Measurements from ENCODE around the gene LPAR3.

Gene LPAR3

DNA sequence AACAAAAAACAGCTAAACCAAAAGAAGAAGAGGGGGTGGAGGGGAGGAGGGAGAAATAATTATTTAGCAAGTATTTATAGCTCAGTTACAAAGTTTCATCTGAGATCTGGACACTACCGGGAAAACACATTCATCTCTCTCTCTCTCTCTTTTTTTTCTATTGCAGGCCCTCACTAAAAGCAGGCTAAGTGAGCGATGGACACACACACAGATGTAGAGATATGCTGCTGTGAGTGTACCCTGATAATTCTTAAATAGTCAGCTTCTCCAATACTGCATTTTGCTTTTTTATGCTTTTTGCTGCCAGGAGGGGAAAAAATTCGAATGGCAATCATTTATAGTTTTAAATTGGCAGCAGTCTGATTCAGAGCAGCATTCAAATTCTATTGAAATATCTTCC is 65.0 kb downstream of the LPAR3 start:
- no peak for DNase-seq (ENCODE audit: low spot score)

DNA sequence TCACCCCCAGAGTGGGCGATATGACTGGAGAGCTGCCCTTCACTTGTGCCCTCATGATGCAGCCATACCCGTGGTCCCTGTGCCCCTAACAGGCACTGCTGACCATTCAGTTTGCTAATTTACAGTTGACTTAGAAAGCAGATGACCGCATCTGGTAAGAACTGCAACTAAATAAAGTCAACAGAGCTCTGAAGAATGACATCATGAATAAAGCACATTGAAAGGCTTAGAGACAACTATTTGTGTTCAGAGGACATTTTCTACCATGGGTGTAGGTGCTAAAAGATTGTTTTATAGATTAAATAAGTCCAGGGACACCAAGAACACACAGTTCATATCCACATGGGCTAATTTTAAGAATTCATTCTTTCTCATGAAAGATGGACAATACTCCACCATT is 65.5 kb downstream of the LPAR3 start:
- DNase-seq (ENCODE audit: low spot score) = no peak

DNA sequence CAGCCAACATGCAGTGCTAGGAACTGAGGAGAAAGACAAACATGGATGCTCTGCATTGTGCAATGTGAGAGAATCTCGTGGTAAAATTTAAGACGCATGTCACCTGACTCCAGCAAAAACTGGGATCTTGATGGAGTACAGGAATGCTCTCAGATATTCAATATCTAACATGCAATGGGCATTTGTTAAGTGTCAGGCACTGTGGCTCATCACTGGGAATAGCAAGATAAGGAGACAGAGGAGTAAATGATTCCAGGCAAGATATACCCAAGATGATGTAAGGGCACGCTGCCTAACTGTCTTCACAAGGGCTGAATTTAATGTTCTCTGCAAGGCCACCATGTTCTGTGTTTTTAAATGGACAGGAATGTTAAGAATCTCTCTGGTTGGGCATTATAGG is 67.8 kb downstream of the LPAR3 start:
- no peak for DNase-seq (ENCODE audit: low spot score)

DNA sequence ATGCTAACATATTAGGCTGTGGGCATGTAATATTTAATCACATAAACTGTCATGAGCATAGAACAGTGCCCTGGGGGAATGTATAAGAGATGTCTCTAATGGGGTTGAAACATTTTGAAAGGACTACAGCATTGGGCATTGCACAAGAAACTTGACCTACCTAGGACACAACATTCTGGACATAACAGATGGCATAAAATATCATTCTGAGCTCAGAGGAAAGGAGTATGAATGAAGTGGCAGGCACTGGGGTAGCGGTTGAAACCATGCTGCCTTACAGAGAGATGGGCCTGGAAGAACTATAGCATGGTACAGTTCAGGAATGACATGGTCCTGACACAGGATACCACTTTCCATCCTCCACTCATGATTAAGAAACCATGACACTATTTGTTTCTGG is 69.0 kb downstream of the LPAR3 start:
- no peak for DNase-seq (ENCODE audit: low spot score)

DNA sequence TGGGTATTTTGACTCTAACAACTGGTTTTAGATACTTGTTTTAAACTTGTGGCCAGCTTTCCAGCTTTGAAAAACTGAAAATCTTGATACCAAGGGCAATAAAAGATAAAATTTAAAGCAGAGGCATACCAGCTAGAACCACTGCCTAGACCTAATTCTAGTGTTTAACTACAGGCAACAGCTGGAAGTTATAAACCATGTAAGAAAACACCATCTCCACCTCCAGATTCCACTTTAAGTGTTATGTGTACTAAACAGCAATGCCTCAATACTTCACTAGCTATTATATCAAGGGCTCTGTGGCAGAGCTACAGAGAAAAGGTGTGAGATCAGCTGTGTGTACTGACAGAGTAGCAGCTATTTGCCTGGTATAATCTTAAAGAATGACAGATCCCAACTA is 69.5 kb downstream of the LPAR3 start:
- DNase-seq (ENCODE audit: low spot score) = no peak

DNA sequence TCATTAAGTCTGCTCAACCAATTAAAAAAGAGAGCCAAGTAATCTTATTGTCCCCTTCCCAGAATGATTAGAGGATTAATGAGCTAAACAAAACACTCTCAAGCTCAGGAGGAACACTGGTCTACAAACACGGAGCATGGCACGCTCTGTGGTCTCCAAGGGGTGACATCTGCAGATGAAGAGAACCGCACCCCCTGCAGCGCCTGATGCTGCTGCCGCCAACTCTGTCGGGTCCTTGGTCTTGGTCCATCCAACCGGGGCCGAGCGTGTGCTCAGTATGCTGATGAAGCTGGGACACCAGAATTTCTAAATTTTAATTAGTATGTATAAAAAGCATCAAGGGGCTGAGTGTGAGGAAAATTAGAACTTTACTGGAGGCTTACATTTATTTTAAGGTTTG is 82.7 kb downstream of the LPAR3 start:
- no peak for DNase-seq (ENCODE audit: low spot score)

DNA sequence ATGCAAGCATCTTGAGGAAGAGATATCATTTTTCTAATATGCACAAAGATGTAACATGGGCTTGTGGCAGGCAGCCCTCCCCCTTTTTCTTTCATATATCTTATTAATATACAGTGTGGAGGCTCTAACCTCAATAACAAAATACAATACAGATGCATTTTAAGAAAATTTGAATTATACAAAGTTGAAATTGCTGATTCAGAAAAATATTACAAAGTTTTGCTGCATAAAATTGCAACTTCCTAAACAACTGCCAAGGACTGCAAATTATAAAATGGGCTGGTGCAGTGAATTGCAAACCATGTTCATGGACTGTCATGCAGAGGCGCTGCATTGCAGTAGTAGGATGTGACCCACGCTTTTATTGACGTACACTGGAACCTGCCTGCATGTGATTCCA is 84.0 kb downstream of the LPAR3 start:
- no peak for DNase-seq (ENCODE audit: low spot score)

DNA sequence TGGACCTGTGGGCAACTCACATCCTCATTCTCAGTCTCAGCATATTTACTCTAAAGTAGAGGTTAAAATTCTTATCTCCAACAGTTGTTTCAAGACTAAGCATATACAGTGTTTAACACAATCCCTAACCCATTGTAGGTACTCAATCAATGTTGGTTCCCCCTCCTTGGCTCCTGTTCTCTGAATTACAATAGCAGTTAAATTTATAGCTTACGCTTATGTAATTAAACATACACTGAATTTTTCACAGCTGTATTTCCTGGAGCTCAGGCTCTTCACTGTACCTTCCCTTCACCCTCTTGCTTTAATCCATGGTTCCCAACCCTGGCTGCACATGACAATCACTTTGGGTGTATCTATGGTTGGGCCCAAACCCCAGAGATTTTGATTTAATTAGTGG is 89.4 kb downstream of the LPAR3 start:
- DNase-seq (ENCODE audit: low spot score) = no peak

DNA sequence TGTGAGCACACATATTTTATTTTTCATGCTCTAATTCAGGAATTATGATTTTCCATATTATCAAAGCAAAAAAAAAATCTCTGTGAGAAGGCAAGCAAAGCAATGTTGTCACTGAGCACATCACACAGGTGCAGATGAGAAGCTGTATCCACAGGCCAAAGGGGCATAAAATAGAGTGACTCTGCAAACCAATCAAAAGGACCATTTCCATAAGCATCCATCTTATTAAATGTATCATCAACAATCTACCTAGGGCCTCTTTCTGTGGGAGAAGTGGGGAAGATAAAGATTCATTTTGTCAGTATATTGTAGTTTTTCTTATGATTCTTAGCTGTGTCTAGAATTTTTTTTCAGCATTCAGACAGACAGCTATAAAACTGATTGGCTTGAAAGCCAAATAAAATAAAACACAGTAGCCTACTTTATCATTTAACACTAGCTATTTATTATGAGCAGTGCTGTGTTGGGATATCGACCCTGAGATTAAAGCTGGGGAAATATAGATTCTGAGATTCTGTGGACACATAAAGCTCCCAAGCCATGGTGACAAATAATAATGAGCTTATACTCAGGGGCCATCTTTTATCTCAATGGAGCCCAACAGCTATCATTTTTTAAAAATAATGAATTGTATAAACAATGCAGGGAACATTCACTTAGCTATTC is 90.3 kb downstream of the LPAR3 start:
- no peak for DNase-seq (ENCODE audit: low spot score)

DNA sequence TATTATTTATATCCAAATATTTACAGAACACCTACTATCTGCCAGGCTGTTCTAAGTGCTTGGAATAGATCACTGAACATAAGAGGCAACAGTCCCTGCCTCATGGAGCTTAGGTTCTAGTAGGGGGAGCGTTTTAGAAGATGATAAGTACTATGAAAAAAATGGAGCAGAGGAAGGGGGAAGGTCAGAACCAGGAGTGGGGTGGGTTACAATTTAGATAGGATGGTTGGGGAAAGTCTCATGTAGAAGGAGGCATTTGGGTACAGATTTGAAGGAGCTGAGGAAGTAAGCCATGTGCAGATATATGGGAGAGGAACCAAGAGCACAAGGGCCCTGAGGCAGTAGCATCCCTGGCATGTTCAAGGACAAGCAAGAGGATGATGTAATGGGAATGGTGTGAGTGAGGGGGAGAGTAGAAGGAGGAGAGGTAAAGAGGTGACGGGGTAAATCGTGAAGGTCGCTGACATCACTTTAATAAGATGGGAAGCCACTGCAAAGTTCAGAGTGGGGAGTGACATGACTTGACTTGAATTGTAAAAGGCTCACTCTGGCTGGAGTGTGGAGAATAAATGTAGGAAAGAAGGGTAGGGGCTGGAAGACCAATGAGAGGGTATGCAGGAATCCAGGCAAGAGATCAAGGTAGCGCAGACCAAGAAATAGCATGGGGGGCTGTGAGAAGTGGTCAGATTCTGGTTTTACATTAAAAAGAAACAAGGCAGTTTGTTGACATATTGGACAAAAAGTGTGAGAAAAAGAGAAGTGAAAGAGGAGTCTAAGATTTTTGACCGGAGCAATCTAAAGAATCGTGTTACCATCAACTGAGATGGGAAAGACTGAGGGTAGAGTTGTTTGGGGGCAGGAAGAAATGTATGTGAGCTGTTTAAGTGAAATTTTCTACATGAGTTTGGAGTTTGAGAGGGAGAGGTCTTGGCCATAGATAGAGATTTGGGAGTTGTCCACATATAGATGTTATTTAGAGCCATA is 92.6 kb downstream of the LPAR3 start:
- DNase-seq (ENCODE audit: low spot score) = no peak

DNA sequence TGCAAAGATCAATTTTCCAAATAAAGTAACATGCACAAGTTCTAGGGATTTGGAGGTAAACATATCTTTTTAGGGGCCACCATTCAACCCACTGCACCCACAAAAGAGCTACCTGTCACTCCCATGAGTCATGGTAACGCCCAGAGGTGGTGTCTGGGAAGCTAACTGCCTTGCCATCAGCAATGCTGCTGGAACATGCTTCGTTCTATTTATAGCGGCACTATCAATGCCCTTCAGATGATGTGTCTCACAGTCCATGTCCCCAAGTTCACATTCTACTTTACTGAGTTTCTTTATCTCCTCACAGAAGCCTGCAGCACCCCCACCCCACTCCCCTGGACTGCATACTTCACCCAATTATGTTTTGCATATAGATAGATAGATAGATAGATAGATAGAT is 95.4 kb downstream of the LPAR3 start:
- no peak for DNase-seq (ENCODE audit: low spot score)

DNA sequence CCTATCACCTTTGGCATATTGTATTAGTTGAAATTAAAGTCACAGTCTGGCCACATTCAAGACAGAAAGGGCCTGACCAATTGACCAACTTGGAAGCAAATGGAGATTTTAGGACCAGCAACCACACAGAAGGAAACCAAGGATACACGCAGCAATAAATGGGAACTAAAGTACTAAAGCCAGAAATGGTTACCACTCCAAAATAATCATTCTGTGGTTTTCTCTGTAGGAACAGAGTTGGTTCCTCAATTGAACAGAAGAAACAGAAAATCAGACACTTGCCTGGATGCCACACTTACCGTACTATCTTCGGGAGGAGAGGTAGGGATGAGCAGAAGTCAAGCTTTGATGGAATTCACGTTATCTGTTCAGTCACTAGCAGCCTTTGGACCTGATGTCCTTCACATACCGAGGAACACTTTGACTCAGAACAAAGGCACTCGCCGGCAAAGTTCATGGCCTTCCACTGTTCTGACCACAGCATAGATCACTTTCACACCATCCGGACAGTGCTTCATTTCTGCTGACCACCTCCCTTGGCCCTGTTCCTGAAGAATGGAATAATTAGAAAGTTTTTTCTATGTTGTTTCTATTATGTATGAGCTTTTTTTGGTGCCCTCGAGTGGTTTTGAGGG is 96.9 kb downstream of the LPAR3 start:
- no peak for DNase-seq (ENCODE audit: low spot score)

DNA sequence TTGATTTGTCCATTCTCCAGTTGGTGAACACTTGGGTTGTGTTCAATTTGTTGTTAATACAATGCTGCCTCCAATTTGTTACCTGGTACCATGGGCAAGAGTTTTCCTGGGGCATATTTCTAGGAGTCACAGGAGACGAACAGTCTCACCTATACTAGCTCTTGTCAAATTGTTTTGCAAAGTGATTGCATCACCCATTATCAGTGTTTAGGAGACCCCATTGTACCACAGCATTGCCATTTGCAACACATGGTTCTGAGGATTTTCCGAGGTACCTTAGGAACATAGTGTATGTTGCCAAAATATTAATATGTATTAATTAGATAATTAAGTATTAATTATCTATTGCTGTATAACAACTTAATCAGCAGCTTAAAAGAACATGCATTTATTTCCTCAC is 97.8 kb downstream of the LPAR3 start:
- DNase-seq (ENCODE audit: low spot score) = no peak

DNA sequence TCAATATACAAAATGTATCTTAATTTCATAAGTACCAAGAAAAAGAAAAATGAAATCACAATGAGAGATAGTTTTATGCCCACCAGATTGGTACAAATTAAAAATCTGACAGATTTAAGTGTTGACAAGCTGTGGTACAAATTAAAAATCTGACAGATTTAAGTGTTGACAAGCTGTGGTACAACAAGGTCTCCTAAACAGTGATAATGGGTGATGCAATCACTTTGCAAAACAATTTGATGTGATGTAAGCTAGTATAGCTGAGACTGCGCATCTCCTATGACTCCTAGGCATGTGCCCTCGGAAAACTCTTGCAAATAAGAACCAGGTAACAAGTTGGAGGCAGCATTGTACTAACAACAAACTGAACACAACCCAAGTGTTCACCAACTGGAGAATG is 100.6 kb downstream of the LPAR3 start:
- DNase-seq (ENCODE audit: low spot score) = no peak

DNA sequence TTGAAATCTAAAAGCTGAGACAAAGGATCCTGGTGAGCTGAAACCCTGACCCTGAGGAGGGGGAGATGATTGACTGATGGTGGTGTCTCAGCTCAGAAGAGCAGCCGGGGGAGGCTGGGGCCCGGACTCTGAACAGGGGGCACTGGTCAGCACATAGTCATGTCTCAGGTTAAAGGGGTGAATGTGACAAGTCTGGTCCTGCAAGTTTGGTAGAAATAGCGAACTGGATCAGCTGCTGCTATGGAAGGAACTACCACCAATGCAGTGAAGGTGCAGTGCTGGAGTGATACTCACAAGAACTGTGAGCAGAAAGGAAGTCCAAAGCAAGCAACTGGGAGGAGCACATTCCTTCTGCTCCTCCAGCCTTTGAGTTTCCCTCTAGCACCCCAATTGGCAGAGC is 104.0 kb downstream of the LPAR3 start:
- no peak for DNase-seq (ENCODE audit: low spot score)

DNA sequence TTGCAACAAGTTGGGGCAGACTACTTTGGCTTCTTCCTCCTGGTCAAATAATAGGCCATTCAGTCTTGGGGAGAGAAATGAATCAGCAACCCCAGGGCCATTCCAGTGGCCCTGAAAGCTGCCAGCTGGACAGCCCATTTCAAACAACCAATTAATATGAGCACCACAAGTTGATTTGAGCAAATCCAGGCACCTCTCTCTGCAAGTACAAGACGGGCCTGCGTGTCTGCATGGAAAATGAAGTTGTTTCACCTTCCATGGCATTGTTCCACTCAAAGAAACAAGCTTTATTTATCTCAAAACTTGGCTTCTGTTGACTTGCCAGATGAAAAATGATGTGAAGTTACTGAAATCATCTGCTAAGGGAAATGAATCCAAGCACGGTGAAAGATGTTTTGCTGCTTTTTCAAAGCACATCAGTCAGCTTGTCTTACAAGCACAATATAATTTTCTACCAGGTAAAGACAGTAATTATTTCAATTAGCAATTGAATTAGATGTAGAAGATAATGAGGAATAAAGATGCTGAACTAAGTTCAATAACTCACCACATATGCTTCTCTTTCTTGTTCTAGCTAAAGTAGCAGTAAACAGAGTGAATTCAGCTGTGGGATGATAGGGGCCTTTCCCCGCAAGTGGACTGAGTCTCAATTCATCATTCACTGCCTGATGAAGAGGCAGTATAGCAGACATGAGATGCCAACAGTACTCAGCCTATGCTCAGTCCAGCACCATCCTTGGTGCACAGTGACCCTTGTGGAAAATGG is 107.6 kb downstream of the LPAR3 start:
- no peak for DNase-seq (ENCODE audit: low spot score)

DNA sequence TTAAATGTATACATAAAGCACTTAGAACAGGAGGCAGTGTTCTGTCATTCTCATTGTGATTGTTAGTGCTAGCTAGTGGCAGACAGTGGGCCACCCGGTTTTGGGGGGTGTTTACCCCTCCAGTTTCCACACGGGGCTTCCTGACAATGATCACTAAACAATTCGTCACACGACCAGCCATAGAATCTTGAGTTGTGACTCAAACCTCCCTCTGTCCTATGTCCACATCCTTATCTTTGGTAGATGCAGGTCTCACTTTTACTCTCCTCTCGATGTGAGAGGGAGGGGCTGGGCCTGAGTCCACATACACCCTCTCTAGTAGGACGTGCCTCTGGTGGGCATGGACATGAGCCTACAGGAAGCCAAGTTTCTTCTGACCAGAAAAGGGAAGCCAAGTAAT is 110.1 kb downstream of the LPAR3 start:
- no peak for DNase-seq (ENCODE audit: low spot score)

DNA sequence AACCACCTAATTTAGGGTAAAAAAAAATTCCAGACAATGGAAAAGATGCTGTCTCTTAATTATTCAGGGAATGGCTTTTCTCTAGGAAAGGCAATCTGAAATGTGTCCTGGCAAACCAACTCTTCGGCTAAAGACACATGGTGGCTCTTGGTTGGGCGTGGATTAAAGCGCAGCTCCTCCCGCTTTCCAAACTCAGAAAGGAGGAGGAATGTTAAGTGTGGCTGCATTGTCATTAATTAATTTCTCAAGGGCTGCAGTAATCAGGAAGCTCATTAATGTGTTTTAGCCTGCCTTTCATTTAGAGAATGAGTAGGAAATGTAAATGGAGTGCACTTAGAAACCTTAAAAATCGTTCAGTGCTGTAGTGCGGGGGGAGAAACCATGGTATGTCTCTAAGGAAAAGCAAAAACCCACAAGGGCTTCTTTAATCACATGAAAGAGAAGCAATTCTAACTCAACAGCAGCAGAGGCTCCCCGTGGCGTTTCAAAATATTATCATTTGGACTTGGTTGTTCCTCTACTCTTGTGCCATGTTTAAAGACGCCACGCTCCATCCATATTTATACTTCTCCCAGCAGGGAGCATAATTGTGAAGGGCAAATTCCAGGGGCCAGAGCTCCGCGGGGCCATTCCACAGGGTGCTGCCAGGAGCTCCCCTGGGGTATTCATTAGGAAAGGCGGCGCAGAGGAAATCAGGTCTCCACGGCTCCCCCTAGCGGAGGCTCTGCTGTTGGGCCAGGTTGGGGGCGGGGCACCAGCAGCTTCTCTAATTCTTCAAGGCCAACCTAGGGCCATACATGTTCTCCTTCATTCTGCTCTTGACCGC is 110.8 kb downstream of the LPAR3 start:
- DNase-seq (ENCODE audit: low spot score) = peak; percentile 71

DNA sequence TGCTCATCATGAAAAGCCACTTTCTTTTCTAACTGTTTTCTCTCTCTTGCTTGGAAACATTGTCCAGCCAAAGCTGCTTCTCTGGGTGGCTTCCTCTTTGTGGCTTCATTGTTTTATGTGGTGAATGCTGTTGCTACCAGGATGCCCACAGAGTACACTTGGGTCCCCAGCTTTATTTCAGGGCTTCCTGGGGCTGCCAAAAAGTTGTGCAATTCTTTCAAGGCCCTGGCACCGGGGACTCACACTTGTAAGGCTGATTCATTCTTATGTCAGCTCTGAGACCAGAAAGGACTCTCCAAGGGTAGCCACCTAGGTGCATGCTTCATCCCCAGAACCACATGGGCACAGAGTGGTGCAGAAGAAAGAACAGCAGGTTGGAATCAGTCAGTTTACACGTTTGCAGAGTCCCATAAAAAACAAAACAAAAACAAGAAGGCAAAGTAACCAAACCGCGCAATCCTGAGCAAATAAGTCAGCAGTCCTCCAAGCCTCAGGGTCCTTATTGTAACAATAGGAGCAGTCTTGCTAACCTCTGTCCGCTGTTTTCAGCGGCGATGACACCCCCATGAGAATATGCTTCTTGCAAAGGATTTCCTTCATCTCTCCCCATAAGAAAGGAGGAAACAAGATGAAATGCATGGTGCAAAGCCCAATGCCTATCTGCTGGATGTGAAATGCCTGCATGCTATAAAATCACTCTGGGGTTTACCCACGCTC is 112.8 kb downstream of the LPAR3 start:
- DNase-seq (ENCODE audit: low spot score) = no peak

DNA sequence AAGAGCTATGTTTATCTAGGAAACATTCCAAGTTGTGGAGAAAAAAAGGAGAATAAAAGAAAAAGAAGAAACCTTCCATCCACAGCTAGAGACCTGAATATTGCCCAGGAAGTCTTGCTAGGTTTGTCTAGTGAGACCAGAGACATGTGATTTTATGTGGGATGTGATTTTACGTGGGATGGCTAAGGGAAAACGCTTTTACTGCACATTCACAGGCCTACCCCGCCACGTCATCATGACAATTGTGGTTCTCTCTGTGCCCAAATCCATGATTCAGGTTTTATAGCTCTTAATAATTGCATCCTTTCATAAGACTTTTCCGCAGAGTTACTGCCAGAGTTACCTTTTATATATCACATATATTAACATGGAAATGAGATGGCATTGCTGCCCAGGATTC is 116.4 kb downstream of the LPAR3 start:
- DNase-seq (ENCODE audit: low spot score) = no peak

DNA sequence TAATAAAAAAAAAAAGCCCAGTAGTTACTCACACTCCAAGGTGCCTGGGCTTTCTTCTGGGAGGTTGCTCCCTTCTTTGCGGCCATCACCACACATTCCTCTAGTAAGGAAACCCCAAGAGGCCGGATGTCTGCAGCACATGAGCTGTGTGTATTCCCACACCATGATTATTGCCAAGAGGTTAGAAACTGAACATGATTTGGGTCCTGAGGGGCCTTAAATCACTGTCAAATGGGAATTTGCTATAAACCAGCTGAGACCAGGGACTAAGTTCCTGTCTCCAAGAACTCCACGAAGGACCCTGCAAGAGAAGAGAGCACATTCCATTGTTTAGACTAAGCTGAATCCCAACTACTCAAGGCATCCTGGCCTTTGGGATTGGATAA is 117.5 kb downstream of the LPAR3 start:
- no peak for DNase-seq (ENCODE audit: low spot score)

Data from hepatic stellate cell (primary cell).